Measurements from ENCODE around the gene BACH2. TPM values are rescaled to one million over a fixed set of nuclear protein-coding genes. Genes with fewer than 3 reads are reported as not detected.
A peak's percentile ranks its signal among the peaks of the same experiment; 100 is the strongest.

The BACH2 gene
- total and polyA plus RNA-seq, 2 experiments from 2014 or later, result 1.6 to 5.7 TPM

DNA sequence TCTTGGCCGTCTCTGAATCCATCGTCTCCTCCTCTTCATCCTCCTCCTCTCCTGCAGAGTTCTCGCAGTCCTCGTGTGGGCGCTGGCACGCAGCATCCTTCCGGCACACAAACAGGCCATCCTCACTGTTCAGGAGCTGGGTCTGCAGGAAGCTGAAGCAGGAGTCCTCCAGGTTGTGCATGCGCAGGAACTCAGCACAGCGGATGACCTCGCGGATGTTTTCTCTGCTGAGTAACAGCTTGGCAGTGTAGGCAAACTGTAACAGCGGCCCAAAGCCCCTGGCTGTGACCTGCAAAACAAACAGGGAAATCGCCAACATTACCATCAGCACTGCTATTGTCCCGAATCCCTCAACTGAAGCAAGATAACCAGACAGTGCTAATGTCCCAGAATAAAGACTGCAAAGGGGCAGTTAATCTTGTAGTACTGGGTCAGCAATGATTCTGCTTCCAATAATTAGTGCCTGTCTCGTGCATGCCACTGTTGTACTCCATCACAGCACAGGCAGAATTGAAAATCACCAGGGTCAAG lies 345.0 kb downstream of the BACH2 start:
- Histone ChIP-seq H3K27me3 (ENCODE audit: insufficient read depth) (no peaks in the 10 kb centered on the region), H3K4me1 (ENCODE audit: insufficient read depth) (no peaks in the 10 kb centered on the region), H3K4me3 (no peak overlapping the region), H4K20me1 (replicated peaks; ENCODE audit: insufficient read depth) (no peaks in the 10 kb centered on the region), H3K4me2 (no peak overlapping the region), H3K79me2 (replicated peaks; ENCODE audit: insufficient read depth) (no peaks in the 10 kb centered on the region), H3K36me3 (ENCODE audit: insufficient read depth) (no peaks in the 10 kb centered on the region), H2AFZ (0 out of 2 replicates have a peak overlapping the region, but pooled peaks have one; percentile 10), H3K27ac (ENCODE audit: low read depth) (no peak overlapping the region), H3K9me2 (ENCODE audit: insufficient read depth) (no peaks in the 10 kb centered on the region), H3F3A (replicated peaks; ENCODE audit: low read depth) (no peaks in the 10 kb centered on the region)
- no peaks in the 10 kb centered on the region for H3K9me3 Mint-ChIP-seq
- H3K27me3 Mint-ChIP-seq (ENCODE audit: insufficient read depth, low read depth, poor library complexity), result peaks cover 7% of the 10 kb centered on the region
- DNase-seq (ENCODE audit: low spot score) (peak; percentile 59), ATAC-seq (peak; percentile 92)
- peaks cover 6% of the 10 kb centered on the region; the same call in 2 of the 3 replicates for H3K4me1 Mint-ChIP-seq
- H3K36me3 Mint-ChIP-seq (ENCODE audit: low read depth), result no peaks in the 10 kb centered on the region; the same call in 2 of the 3 replicates
- H3K27ac Mint-ChIP-seq, result no peak overlapping the region
- TF ChIP-seq, protein P1, sequence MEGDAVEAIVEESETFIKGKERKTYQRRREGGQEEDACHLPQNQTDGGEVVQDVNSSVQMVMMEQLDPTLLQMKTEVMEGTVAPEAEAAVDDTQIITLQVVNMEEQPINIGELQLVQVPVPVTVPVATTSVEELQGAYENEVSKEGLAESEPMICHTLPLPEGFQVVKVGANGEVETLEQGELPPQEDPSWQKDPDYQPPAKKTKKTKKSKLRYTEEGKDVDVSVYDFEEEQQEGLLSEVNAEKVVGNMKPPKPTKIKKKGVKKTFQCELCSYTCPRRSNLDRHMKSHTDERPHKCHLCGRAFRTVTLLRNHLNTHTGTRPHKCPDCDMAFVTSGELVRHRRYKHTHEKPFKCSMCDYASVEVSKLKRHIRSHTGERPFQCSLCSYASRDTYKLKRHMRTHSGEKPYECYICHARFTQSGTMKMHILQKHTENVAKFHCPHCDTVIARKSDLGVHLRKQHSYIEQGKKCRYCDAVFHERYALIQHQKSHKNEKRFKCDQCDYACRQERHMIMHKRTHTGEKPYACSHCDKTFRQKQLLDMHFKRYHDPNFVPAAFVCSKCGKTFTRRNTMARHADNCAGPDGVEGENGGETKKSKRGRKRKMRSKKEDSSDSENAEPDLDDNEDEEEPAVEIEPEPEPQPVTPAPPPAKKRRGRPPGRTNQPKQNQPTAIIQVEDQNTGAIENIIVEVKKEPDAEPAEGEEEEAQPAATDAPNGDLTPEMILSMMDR (conservative IDR thresholded peaks at IDR 0.05; ENCODE audit: low read depth in 2 of 2), result peak; percentile 27 to 62; a peak in 3 of 4 replicates
- TF ChIP-seq, protein P2, sequence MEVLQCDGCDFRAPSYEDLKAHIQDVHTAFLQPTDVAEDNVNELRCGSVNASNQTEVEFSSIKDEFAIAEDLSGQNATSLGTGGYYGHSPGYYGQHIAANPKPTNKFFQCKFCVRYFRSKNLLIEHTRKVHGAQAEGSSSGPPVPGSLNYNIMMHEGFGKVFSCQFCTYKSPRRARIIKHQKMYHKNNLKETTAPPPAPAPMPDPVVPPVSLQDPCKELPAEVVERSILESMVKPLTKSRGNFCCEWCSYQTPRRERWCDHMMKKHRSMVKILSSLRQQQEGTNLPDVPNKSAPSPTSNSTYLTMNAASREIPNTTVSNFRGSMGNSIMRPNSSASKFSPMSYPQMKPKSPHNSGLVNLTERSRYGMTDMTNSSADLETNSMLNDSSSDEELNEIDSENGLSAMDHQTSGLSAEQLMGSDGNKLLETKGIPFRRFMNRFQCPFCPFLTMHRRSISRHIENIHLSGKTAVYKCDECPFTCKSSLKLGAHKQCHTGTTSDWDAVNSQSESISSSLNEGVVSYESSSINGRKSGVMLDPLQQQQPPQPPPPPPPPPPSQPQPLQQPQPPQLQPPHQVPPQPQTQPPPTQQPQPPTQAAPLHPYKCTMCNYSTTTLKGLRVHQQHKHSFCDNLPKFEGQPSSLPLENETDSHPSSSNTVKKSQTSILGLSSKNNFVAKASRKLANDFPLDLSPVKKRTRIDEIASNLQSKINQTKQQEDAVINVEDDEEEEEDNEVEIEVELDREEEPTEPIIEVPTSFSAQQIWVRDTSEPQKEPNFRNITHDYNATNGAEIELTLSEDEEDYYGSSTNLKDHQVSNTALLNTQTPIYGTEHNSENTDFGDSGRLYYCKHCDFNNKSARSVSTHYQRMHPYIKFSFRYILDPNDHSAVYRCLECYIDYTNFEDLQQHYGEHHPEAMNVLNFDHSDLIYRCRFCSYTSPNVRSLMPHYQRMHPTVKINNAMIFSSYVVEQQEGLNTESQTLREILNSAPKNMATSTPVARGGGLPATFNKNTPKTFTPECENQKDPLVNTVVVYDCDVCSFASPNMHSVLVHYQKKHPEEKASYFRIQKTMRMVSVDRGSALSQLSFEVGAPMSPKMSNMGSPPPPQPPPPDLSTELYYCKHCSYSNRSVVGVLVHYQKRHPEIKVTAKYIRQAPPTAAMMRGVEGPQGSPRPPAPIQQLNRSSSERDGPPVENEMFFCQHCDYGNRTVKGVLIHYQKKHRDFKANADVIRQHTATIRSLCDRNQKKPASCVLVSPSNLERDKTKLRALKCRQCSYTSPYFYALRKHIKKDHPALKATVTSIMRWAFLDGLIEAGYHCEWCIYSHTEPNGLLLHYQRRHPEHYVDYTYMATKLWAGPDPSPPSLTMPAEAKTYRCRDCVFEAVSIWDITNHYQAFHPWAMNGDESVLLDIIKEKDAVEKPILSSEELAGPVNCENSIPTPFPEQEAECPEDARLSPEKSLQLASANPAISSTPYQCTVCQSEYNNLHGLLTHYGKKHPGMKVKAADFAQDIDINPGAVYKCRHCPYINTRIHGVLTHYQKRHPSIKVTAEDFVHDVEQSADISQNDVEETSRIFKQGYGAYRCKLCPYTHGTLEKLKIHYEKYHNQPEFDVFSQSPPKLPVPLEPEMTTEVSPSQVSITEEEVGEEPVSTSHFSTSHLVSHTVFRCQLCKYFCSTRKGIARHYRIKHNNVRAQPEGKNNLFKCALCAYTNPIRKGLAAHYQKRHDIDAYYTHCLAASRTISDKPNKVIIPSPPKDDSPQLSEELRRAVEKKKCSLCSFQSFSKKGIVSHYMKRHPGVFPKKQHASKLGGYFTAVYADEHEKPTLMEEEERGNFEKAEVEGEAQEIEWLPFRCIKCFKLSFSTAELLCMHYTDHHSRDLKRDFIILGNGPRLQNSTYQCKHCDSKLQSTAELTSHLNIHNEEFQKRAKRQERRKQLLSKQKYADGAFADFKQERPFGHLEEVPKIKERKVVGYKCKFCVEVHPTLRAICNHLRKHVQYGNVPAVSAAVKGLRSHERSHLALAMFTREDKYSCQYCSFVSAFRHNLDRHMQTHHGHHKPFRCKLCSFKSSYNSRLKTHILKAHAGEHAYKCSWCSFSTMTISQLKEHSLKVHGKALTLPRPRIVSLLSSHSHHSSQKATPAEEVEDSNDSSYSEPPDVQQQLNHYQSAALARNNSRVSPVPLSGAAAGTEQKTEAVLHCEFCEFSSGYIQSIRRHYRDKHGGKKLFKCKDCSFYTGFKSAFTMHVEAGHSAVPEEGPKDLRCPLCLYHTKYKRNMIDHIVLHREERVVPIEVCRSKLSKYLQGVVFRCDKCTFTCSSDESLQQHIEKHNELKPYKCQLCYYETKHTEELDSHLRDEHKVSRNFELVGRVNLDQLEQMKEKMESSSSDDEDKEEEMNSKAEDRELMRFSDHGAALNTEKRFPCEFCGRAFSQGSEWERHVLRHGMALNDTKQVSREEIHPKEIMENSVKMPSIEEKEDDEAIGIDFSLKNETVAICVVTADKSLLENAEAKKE (CRISPR knock-in tag; IDR thresholded peaks at IDR 0.05), result no peak
- no peak overlapping the region for H3K4me3 Mint-ChIP-seq

DNA sequence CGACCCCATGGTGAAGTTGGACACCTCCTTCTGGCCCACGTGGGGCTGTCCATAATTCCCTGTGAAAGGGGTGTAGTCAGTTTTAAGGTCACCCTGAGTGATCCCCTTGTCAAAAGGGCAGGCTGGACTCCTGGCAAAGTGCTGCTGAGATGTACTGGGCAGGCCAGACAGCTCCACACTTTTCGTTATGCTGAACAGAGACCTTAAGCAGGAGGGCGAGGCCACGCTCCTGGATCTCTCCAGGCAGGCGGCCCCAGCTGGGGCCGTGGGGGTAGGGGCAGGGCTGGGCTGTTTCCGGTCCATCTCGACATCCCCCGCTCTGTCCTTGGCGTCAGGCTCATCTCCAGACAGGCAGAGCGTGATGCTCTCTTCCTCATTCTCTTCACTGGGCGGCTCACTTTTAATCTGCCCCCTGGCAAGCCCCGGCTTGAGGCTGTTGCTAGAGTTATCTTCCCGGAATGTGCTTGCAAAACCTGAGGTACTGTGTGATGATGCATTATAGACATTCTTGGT lies 345.7 kb downstream of the BACH2 start:
- Histone ChIP-seq H3K27ac (ENCODE audit: low read depth) (no peak overlapping the region), H2AFZ (no peak overlapping the region), H3K4me2 (no peak overlapping the region), H3K36me3 (ENCODE audit: insufficient read depth) (no peaks in the 10 kb centered on the region), H3K4me3 (no peak overlapping the region), H3K4me1 (ENCODE audit: insufficient read depth) (no peaks in the 10 kb centered on the region), H3K27me3 (ENCODE audit: insufficient read depth) (no peaks in the 10 kb centered on the region), H3F3A (replicated peaks; ENCODE audit: low read depth) (no peaks in the 10 kb centered on the region), H4K20me1 (replicated peaks; ENCODE audit: insufficient read depth) (no peaks in the 10 kb centered on the region), H3K9me2 (ENCODE audit: insufficient read depth) (no peaks in the 10 kb centered on the region), H3K79me2 (replicated peaks; ENCODE audit: insufficient read depth) (no peaks in the 10 kb centered on the region)
- DNase-seq (ENCODE audit: low spot score) (no peak), ATAC-seq (peak; percentile 31)
- Mint-ChIP-seq H3K27ac (no peak overlapping the region), H3K9me3 (no peaks in the 10 kb centered on the region), H3K27me3 (ENCODE audit: insufficient read depth, low read depth, poor library complexity) (peaks cover 7% of the 10 kb centered on the region), H3K4me1 (peaks cover 6% of the 10 kb centered on the region; the same call in 2 of the 3 replicates), H3K36me3 (ENCODE audit: low read depth) (no peaks in the 10 kb centered on the region; the same call in 2 of the 3 replicates), H3K4me3 (no peak overlapping the region)
- TF ChIP-seq NANOG (IDR thresholded peaks at IDR 0.05; ENCODE audit: borderline replicate concordance), result no peak
- TF ChIP-seq EZH2phosphoT487 (IDR thresholded peaks at IDR 0.05; ENCODE audit: unreplicated experiment), result no peak
- no peak for TF ChIP-seq EZH2 (IDR thresholded peaks at IDR 0.05; ENCODE audit: low read depth, unreplicated experiment)
- TF ChIP-seq, protein P1 (conservative IDR thresholded peaks at IDR 0.05; ENCODE audit: low read depth in 2 of 2), result no peak
- no peak for TF ChIP-seq POLR2AphosphoS5 (IDR thresholded peaks at IDR 0.05; ENCODE audit: low read depth)
- no peak for TF ChIP-seq JUNB (IDR thresholded peaks at IDR 0.05; ENCODE audit: unreplicated experiment)

Measured in GM23338 (cell line).